ENCODE data around the gene ST6GALNAC3.

ST6GALNAC3 gene

GRCh38 chr1:76430531-76430930 is 356.0 kb downstream of the ST6GALNAC3 start:
- in situ Hi-C loops (cut with MboI; ENCODE audit: low sequenced_read_pairs, unreplicated experiment): loop anchor here (25.0 kb wide), 1 partner anchor 93 kb away; no protein-coding TSS in a partner anchor

GRCh38 chr1:76433526-76433925 is 359.0 kb downstream of the ST6GALNAC3 start:
- in situ Hi-C loops (cut with MboI; ENCODE audit: low sequenced_read_pairs, unreplicated experiment): loop anchor here (25.0 kb wide), 1 partner anchor 96 kb away; no protein-coding TSS in a partner anchor
- no peak for TF ChIP-seq CTCF (IDR thresholded peaks at IDR 0.05; ENCODE audit: borderline replicate concordance, control extremely low read depth, extremely low read depth, insufficient read depth, missing control alignments)
- no peak for DNase-seq (ENCODE audit: low spot score)

More at GRCh38 chr1:76430531-76430930, 356.0 kb downstream of the ST6GALNAC3 start:
- DNase-seq (ENCODE audit: low spot score): no peak
- no peak for TF ChIP-seq CTCF (IDR thresholded peaks at IDR 0.05; ENCODE audit: borderline replicate concordance, control extremely low read depth, extremely low read depth, insufficient read depth, missing control alignments)

- in situ Hi-C loops (cut with MboI; ENCODE audit: low sequenced_read_pairs, unreplicated experiment): loop anchor here (25.0 kb wide), 1 partner anchor 106 kb away; no protein-coding TSS in a partner anchor
- TF ChIP-seq CTCF (IDR thresholded peaks at IDR 0.05; ENCODE audit: borderline replicate concordance, control extremely low read depth, extremely low read depth, insufficient read depth, missing control alignments): no peak
Observed at GRCh38 chr1:76443217-76443616, 368.7 kb downstream of the ST6GALNAC3 start.

GRCh38 chr1:76444773-76445172 is 370.2 kb downstream of the ST6GALNAC3 start:
- TF ChIP-seq CTCF (IDR thresholded peaks at IDR 0.05; ENCODE audit: borderline replicate concordance, control extremely low read depth, extremely low read depth, insufficient read depth, missing control alignments): no peak
- no peak for DNase-seq (ENCODE audit: low spot score)
- in situ Hi-C loops (cut with MboI; ENCODE audit: low sequenced_read_pairs, unreplicated experiment): loop anchor here (25.0 kb wide), 1 partner anchor 107 kb away; no protein-coding TSS in a partner anchor

More at GRCh38 chr1:76443217-76443616, 368.7 kb downstream of the ST6GALNAC3 start:
- DNase-seq (ENCODE audit: low spot score): no peak

GRCh38 chr1:76450229-76450628 is 375.7 kb downstream of the ST6GALNAC3 start:
- DNase-seq (ENCODE audit: low spot score): no peak
- in situ Hi-C loops (cut with MboI; ENCODE audit: low sequenced_read_pairs, unreplicated experiment): no loop called here
- no peak for TF ChIP-seq CTCF (IDR thresholded peaks at IDR 0.05; ENCODE audit: borderline replicate concordance, control extremely low read depth, extremely low read depth, insufficient read depth, missing control alignments)

GRCh38 chr1:76463278-76463677 is 388.7 kb downstream of the ST6GALNAC3 start:
- no peak for DNase-seq (ENCODE audit: low spot score)
- TF ChIP-seq CTCF (IDR thresholded peaks at IDR 0.05; ENCODE audit: borderline replicate concordance, control extremely low read depth, extremely low read depth, insufficient read depth, missing control alignments): no peak
- in situ Hi-C loops (cut with MboI; ENCODE audit: low sequenced_read_pairs, unreplicated experiment): no loop called here
